ENCODE results near the gene SLC15A4. TPM values are rescaled to one million over a fixed set of nuclear protein-coding genes. Genes with fewer than 3 reads are reported as not detected.

The SLC15A4 gene
- total RNA-seq, 1 experiment from 2014 or later: 32.0 TPM

- H3K36me3 Mint-ChIP-seq (ENCODE audit: insufficient read depth, unreplicated experiment): peaks cover 84% of the 10 kb centered on the region
- BruUV-seq (replicated peaks): no TSS peak
- H3K9me3 Mint-ChIP-seq (ENCODE audit: unreplicated experiment): no peaks in the 10 kb centered on the region
- intact Hi-C loops (cut with micrococcal nuclease): no loop called here
- no peaks in the 10 kb centered on the region for H3K27me3 Mint-ChIP-seq (ENCODE audit: insufficient read depth, unreplicated experiment)
- no peak for DNase-seq (ENCODE audit: unreplicated experiment)
- ChIA-PET CTCF (interaction anchor here (0.6 to 2.2 kb wide), 4 partner anchors 13 to 1237 kb away, joined by 3 to 5 read pairs (median 4); no protein-coding TSS in a partner anchor), POLR2A (no interaction called here)
- H3K4me3 Mint-ChIP-seq (ENCODE audit: unreplicated experiment): no peak overlapping the region
- no peak overlapping the region for H3K27ac Mint-ChIP-seq (ENCODE audit: low read depth, unreplicated experiment)
- TF ChIP-seq, protein P1, sequence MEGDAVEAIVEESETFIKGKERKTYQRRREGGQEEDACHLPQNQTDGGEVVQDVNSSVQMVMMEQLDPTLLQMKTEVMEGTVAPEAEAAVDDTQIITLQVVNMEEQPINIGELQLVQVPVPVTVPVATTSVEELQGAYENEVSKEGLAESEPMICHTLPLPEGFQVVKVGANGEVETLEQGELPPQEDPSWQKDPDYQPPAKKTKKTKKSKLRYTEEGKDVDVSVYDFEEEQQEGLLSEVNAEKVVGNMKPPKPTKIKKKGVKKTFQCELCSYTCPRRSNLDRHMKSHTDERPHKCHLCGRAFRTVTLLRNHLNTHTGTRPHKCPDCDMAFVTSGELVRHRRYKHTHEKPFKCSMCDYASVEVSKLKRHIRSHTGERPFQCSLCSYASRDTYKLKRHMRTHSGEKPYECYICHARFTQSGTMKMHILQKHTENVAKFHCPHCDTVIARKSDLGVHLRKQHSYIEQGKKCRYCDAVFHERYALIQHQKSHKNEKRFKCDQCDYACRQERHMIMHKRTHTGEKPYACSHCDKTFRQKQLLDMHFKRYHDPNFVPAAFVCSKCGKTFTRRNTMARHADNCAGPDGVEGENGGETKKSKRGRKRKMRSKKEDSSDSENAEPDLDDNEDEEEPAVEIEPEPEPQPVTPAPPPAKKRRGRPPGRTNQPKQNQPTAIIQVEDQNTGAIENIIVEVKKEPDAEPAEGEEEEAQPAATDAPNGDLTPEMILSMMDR (IDR thresholded peaks at IDR 0.05; ENCODE audit: unreplicated experiment): no peak
- H3K4me1 Mint-ChIP-seq (ENCODE audit: insufficient read depth, unreplicated experiment): no peaks in the 10 kb centered on the region
Observed at GRCh38 chr12:128794661-128795529, 28.9 kb downstream of the SLC15A4 start.

GRCh38 chr12:128793701-128794100 is 30.1 kb downstream of the SLC15A4 start:
- peaks cover 74% of the 10 kb centered on the region for H3K36me3 Mint-ChIP-seq (ENCODE audit: insufficient read depth, unreplicated experiment)
- no peak overlapping the region for H3K4me3 Mint-ChIP-seq (ENCODE audit: unreplicated experiment)
- TF ChIP-seq, protein P1 (IDR thresholded peaks at IDR 0.05; ENCODE audit: unreplicated experiment): no peak
- ChIA-PET CTCF (interaction anchor here (0.7 kb wide), 1 partner anchor 74 kb away, joined by 3 read pairs; no protein-coding TSS in a partner anchor), POLR2A (interaction anchor here (0.7 to 1.4 kb wide), 2 partner anchors 9 to 31 kb away, joined by 3 read pairs; no protein-coding TSS in a partner anchor)
- H3K27me3 Mint-ChIP-seq (ENCODE audit: insufficient read depth, unreplicated experiment): no peaks in the 10 kb centered on the region
- no peak for DNase-seq (ENCODE audit: unreplicated experiment)
- H3K27ac Mint-ChIP-seq (ENCODE audit: low read depth, unreplicated experiment): no peak overlapping the region
- intact Hi-C loops (cut with micrococcal nuclease): no loop called here
- H3K9me3 Mint-ChIP-seq (ENCODE audit: unreplicated experiment): no peaks in the 10 kb centered on the region
- no TSS peak for BruUV-seq (replicated peaks)
- H3K4me1 Mint-ChIP-seq (ENCODE audit: insufficient read depth, unreplicated experiment): no peaks in the 10 kb centered on the region

GRCh38 chr12:128792881-128793280 is 30.9 kb downstream of the SLC15A4 start:
- H3K27me3 Mint-ChIP-seq (ENCODE audit: insufficient read depth, unreplicated experiment): no peaks in the 10 kb centered on the region
- TF ChIP-seq, protein P1 (IDR thresholded peaks at IDR 0.05; ENCODE audit: unreplicated experiment): no peak
- BruUV-seq (replicated peaks): no TSS peak
- intact Hi-C loops (cut with micrococcal nuclease): no loop called here
- no peaks in the 10 kb centered on the region for H3K4me1 Mint-ChIP-seq (ENCODE audit: insufficient read depth, unreplicated experiment)
- H3K27ac Mint-ChIP-seq (ENCODE audit: low read depth, unreplicated experiment): no peak overlapping the region
- no peak overlapping the region for H3K4me3 Mint-ChIP-seq (ENCODE audit: unreplicated experiment)
- H3K9me3 Mint-ChIP-seq (ENCODE audit: unreplicated experiment): no peaks in the 10 kb centered on the region
- H3K36me3 Mint-ChIP-seq (ENCODE audit: insufficient read depth, unreplicated experiment): peaks cover 67% of the 10 kb centered on the region
- ChIA-PET CTCF (interaction anchor here (0.6 to 1.8 kb wide), 3 partner anchors 10 to 394 kb away, joined by 3 to 5 read pairs (median 3); no protein-coding TSS in a partner anchor), POLR2A (interaction anchor here (1.4 kb wide), 1 partner anchor 32 kb away, joined by 3 read pairs; no protein-coding TSS in a partner anchor)
- no peak for DNase-seq (ENCODE audit: unreplicated experiment)

DNA sequence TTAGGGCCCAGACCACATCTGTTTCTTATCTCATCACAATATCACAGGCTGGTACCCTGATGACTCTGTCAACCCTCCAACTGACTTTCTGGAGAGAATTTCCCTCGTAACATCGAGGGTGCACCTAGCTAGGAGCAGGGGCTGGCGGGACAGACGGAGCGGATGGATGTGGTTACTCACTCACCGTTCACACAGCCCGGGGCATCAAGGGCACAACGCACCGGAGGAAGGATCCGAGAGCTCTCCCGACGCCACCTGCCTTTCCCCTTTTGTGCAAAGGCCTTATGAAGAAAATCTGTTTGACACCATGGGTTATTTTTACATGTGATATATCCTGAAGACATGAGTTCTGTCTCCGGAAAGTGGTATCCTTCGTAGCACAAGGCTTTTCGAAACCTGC is 31.4 kb downstream of the SLC15A4 start:
- no TSS peak for BruUV-seq (replicated peaks)
- H3K4me3 Mint-ChIP-seq (ENCODE audit: unreplicated experiment): no peak overlapping the region
- ChIA-PET POLR2A (interaction anchor here (1.4 kb wide), 1 partner anchor 32 kb away, joined by 3 read pairs; no protein-coding TSS in a partner anchor), CTCF (interaction anchor here (0.6 to 1.8 kb wide), 2 partner anchors 9 to 22 kb away, joined by 3 to 5 read pairs; no protein-coding TSS in a partner anchor)
- no peaks in the 10 kb centered on the region for H3K9me3 Mint-ChIP-seq (ENCODE audit: unreplicated experiment)
- H3K4me1 Mint-ChIP-seq (ENCODE audit: insufficient read depth, unreplicated experiment): no peaks in the 10 kb centered on the region
- DNase-seq (ENCODE audit: unreplicated experiment): no peak
- H3K27me3 Mint-ChIP-seq (ENCODE audit: insufficient read depth, unreplicated experiment): no peaks in the 10 kb centered on the region
- H3K36me3 Mint-ChIP-seq (ENCODE audit: insufficient read depth, unreplicated experiment): peaks cover 62% of the 10 kb centered on the region
- TF ChIP-seq, protein P1 (IDR thresholded peaks at IDR 0.05; ENCODE audit: unreplicated experiment): no peak
- H3K27ac Mint-ChIP-seq (ENCODE audit: low read depth, unreplicated experiment): no peak overlapping the region
- intact Hi-C loops (cut with micrococcal nuclease): no loop called here

All from MCF 10A (cell line).